KBM-7 (cell line): ENCODE results near the gene VPS37D.
"Not testable (repeated sequence)": the region's sequence is repeated elsewhere in the genome, so short reads cannot be mapped to it uniquely, and the experiment has no call there.

Experiments used
- DNase-seq: peaks from one replicate; pipeline ENCODE4 v3.0.0-alpha.2; 2015
- in situ Hi-C: fragments of 300-500 bp; cut with MboI; formaldehyde crosslinking; loops from 2 replicates; pipeline ENCODE4 v1.14.3; 2020; ENCODE audit warnings: low sequenced_read_pairs, low pct_unique_long_range_greater_than_20kb, mixed read lengths

Gene VPS37D

DNA sequence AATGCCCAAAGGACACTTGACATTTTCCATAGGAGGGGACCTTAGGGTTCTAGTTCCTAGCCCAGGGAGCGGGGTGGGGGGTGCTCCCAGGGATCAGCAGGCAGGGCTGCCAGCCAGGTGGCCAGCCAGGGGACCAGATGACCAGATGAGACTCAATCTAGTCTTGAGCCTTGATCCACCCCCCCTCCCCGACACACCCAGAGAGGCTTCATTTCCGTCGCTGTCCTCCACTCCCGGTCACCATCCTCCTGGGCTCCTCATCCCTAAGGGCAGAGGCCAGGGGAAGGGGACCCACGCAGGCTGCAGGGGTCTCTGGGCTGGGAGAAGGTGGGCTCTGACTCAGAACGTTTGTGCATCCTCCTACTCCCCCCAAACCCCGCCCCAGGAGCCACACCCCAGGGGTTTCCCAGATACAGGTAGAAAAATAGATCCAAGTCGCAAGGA lies 50.8 kb downstream of the VPS37D start:
- DNase-seq, result no peak
- in situ Hi-C loops, result no loop called here

DNA sequence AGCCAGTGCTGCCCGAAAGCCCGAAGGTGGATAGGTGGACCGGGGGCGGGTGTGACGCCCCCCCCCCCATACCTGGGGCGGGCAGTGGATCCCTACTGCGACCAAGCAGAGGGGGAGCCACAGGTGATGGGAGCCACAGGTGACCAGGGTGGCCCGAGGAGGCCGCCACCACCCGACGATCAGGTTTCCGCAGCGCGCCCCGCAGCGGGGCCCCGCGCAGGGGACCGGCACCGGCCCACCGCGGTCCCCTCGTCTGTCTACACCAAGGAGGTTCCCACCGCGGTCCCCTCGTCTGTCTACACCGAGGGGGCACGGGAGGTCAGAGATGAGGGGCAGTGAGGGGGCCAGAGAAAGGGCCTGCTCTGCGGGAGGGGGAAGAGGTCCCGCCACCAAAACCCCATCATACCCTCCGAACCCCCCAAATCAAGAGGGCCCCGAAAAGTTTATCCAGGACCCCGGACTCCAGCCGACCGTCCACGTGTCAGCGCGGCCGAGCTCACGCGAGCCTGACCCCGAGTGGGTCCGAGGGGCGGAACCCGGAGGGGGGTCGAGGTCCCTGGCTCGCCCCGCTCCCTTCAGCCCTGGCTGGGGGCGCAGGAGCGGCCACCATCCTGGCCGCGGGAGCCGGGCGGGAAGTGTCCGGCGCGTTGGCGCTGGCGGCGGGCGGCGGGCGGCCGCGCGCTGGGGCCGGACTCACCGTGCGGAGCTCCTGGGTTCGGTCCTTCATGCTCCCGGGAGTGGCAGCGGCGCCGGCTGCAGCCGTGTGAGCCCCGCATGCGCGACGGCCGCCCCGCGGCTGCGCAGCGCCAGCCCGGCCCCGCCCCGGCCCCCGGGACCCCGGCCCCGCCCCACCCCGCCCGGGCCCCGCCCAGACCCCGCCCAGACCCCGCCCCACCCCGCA lies 51.5 kb downstream of the VPS37D start, which contains the start of gene STX1A:
Gene STX1A, minus strand, starts transcription at position 765 of the 901 bp plus-strand sequence. Its CDS starts 38 bp downstream, at position 727.
- in situ Hi-C loops, result no loop called here

GRCh38 chr7:73719806-73720169 lies 52.2 kb downstream of the VPS37D start:
- no peak for DNase-seq
- in situ Hi-C loops, result no loop called here

More for the DNA sequence above, 51.5 kb downstream of the VPS37D start, which contains the start of gene STX1A:
- no peak for DNase-seq

DNA sequence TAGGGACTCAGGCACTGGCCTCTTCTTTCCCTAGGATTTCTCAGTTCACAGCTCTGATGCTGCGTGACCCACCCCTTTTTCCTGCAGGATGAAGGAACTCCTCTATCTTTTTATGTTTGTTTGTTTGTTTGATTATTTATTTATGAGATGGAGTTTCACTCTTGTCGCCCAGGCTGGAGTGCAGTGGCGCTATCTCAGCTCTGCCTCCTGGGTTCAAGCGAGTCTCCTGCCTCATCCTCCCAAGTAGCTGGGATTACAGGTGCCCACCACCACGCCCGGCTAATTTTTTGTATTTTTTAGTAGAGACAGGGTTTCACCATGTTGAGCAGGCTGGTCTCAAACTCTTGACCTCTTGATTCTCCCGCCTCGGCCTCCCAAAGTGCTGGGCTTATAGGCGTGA lies 52.8 kb downstream of the VPS37D start:
- in situ Hi-C loops, DNase-seq: not testable (repeated sequence)

- DNase-seq, result no peak
- in situ Hi-C loops, result no loop called here
These were observed 53.8 kb downstream of the VPS37D start for GRCh38 chr7:73721377-73721817.
